Liver (tissue), 9 donors: ENCODE data around the gene HARBI1. TPM values are rescaled to one million over a fixed set of nuclear protein-coding genes. Genes with fewer than 3 reads are reported as not detected.

Experiments
- DNase-seq: peaks from one replicate; pipeline ENCODE4 v3.0.0-alpha.2; 2017; ENCODE audit warnings: low spot score
- H3K27ac ChIP-seq, 2 donors: one replicate each; pipeline ENCODE4 v1.7.0; 2013; ENCODE audit warnings: inconsistent platforms in 2 of 2, low read length in 2 of 2, control low read depth in 1 of 2, low read depth in 1 of 2, mild to moderate bottlenecking in 1 of 2
- H3K27me3 ChIP-seq, 4 donors: one replicate each; pipeline versions ENCODE4 v1.6.1 to v1.7.0; 2013; ENCODE audit warnings: low read length in 3 of 4, inconsistent platforms in 1 of 4, mild to moderate bottlenecking in 1 of 4, moderate library complexity in 1 of 4; ENCODE audit not compliant: control insufficient read depth in 4 of 4, insufficient read depth in 4 of 4
- H3K36me3 ChIP-seq, 4 donors: one replicate each; pipeline versions ENCODE4 v1.6.1 to v1.7.0; 2013; ENCODE audit warnings: low read length in 3 of 4, mild to moderate bottlenecking in 3 of 4, low read depth in 1 of 4, moderate library complexity in 1 of 4; ENCODE audit not compliant: control insufficient read depth in 4 of 4, insufficient read depth in 3 of 4
- H3K4me1 ChIP-seq, 4 donors: one replicate each; pipeline versions ENCODE4 v1.6.1 to v1.7.0; 2013; ENCODE audit warnings: low read length in 3 of 4, mild to moderate bottlenecking in 3 of 4, moderate library complexity in 1 of 4; ENCODE audit not compliant: control insufficient read depth in 4 of 4, insufficient read depth in 4 of 4
- H3K4me3 ChIP-seq, 3 donors: one replicate each; pipeline versions ENCODE4 v1.6.1 to v1.7.0; 2013; ENCODE audit warnings: low read length in 3 of 3, control low read depth in 1 of 3, low read depth in 1 of 3, mild to moderate bottlenecking in 1 of 3
- H3K9ac ChIP-seq, 2 donors: one replicate each; pipeline ENCODE4 v1.7.0; 2013; ENCODE audit warnings: low read length in 2 of 2, mild to moderate bottlenecking in 2 of 2, moderate library complexity in 2 of 2, control low read depth in 1 of 2, low read depth in 1 of 2
- H3K9me3 ChIP-seq, 4 donors: one replicate each; pipeline versions ENCODE4 v1.6.1 to v1.7.0; 2013; ENCODE audit warnings: low read length in 3 of 4; ENCODE audit not compliant: control insufficient read depth in 4 of 4
- EGR1 ChIP-seq, 2 donors: IDR thresholded peaks; 2 replicates each; pipeline ENCODE4 v1.6.1; 2016 to 2018; ENCODE audit warnings: antibody characterized with exemption in 2 of 2, low read depth in 2 of 2
- FOXA2 ChIP-seq: IDR thresholded peaks from 2 replicates; pipeline ENCODE4 v1.6.1; 2016; ENCODE audit warnings: antibody characterized with exemption
- GABPA ChIP-seq, 2 donors: IDR thresholded peaks in 1 of 2; conservative IDR thresholded peaks in 1 of 2; 2 replicates each; pipeline ENCODE4 v1.6.1; 2016; ENCODE audit warnings: antibody characterized with exemption in 2 of 2, mild to moderate bottlenecking in 1 of 2, moderate library complexity in 1 of 2
- HNF4A ChIP-seq, 2 donors: conservative IDR thresholded peaks; 2 replicates each; pipeline ENCODE4 v1.6.1; 2016; ENCODE audit warnings: antibody characterized with exemption in 2 of 2, mild to moderate bottlenecking in 2 of 2
- HNF4G ChIP-seq: IDR thresholded peaks from 2 replicates; pipeline ENCODE4 v1.6.1; 2016; ENCODE audit warnings: antibody characterized with exemption
- JUND ChIP-seq, 2 donors: IDR thresholded peaks; 2 replicates each; pipeline ENCODE4 v1.6.1; 2016; ENCODE audit warnings: antibody characterized with exemption in 2 of 2
- NR2F2 ChIP-seq: IDR thresholded peaks from 2 replicates; pipeline ENCODE4 v1.6.1; 2016; ENCODE audit warnings: antibody characterized with exemption
- RAD21 ChIP-seq, 2 donors: IDR thresholded peaks; 2 replicates each; pipeline ENCODE4 v1.6.1; 2016; ENCODE audit warnings: antibody characterized with exemption in 2 of 2, mild to moderate bottlenecking in 2 of 2
- RXRA ChIP-seq, 2 donors: IDR thresholded peaks; 2 replicates each; pipeline ENCODE4 v1.6.1; 2017 to 2018; ENCODE audit warnings: antibody characterized with exemption in 2 of 2, mild to moderate bottlenecking in 1 of 2
- SP1 ChIP-seq: IDR thresholded peaks from 2 replicates; pipeline ENCODE4 v1.6.1; 2018; ENCODE audit warnings: antibody characterized with exemption, mild to moderate bottlenecking
- TAF1 ChIP-seq: conservative IDR thresholded peaks from 2 replicates; pipeline ENCODE4 v1.6.1; 2016; ENCODE audit warnings: antibody characterized with exemption, mild to moderate bottlenecking
- YY1 ChIP-seq: IDR thresholded peaks from 2 replicates; pipeline ENCODE4 v1.6.1; 2016; ENCODE audit warnings: antibody characterized with exemption, mild to moderate bottlenecking
- WGBS: extraction: QIAGEN DNeasy Blood & Tissue Kit; methylation state at CpG from one replicate; pipeline ENCODE4 v1.1.7; 2013; 5-methylcytosine and 5-hydroxymethylcytosine counted together
- polyA plus RNA-seq, 2 donors: library from polyadenylated mRNA; stranded (reverse) in 1 of 2; unstranded in 1 of 2; fragments of 200-250 nt in 1 of 2; fragments of >200 nt in 1 of 2; fragmentation: Nextera tagmentation in 1 of 2; extraction: Ambion mirVana in 1 of 2; gene quantifications; one replicate each; pipeline versions ENCODE4 v1.2.1 to v1.2.3, GENCODE V29; 2013 to 2015
- total RNA-seq, 2 donors: library from RNA; depleted of rRNA; stranded (reverse); fragments of >200 nt; gene quantifications; one replicate each; pipeline ENCODE4 v1.2.3, GENCODE V29; 2014
- TF ChIP-seq, protein P1 (sequence below): fragments of 150-350 bp; IDR thresholded peaks from 2 replicates; pipeline ENCODE4 v1.5.1; 2017; ENCODE audit warnings: improper control_type of control experiment, low read depth, low read length; ENCODE audit not compliant: missing input control
- TF ChIP-seq, protein P2 (sequence below): IDR thresholded peaks from 2 replicates; pipeline ENCODE4 v1.6.1; 2016; ENCODE audit warnings: antibody characterized with exemption
- TF ChIP-seq, protein P3 (sequence below): IDR thresholded peaks from 2 replicates; pipeline ENCODE4 v1.6.1; 2016; ENCODE audit warnings: antibody characterized with exemption
- TF ChIP-seq, protein P4 (sequence below): IDR thresholded peaks from 2 replicates; pipeline ENCODE4 v1.6.1; 2016; ENCODE audit warnings: antibody characterized with exemption
- TF ChIP-seq, protein P5 (sequence below): IDR thresholded peaks from 2 replicates; pipeline ENCODE4 v1.6.1; 2016; ENCODE audit warnings: antibody characterized with exemption, mild to moderate bottlenecking
- donor health status: healthy.
- donor health status: healthy.
- donor health status: healthy.
- donor health status: healthy.
- donor health status: healthy.

Gene HARBI1
- total and polyA plus RNA-seq, 4 donors, result 2.5 to 5.9 (median 3.3) TPM

DNA sequence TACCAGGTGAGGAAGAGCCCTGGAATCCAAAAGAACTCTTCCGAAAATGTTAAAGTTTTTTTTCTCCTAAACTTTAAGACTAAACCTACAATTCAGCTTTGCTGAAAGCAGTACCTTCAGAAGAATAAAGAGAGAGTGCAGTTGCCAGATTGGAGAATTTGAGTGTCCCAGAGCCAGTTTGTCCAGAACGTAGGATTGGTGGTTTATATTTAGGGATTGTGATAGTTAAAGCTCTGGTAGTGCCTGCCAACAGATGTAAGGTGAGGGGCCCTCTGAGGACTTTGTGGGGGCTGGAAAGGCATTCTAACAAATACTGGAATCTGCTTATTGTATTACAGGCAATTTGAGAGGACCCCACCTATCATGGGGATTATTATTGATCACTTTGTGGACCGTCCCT lies 40.2 kb upstream of the HARBI1 start:
- H3K27me3 ChIP-seq, result no peaks in the 10 kb centered on the region
- peaks cover 11 to 63% (median 45%) of the 10 kb centered on the region in 4 donors for H3K36me3 ChIP-seq
- no peak for DNase-seq
- no peak overlapping the region for H3K9ac ChIP-seq
- 94% methylated on average over 3 of the region's 3 CpGs for WGBS
- no peak for TF ChIP-seq SP1
- H3K9me3 ChIP-seq, result no peaks in the 10 kb centered on the region
- H3K4me1 ChIP-seq, result peaks cover 0 to 8% (median 2%) of the 10 kb centered on the region in 4 donors
- no peak overlapping the region for H3K4me3 ChIP-seq
- no peak overlapping the region for H3K27ac ChIP-seq

DNA sequence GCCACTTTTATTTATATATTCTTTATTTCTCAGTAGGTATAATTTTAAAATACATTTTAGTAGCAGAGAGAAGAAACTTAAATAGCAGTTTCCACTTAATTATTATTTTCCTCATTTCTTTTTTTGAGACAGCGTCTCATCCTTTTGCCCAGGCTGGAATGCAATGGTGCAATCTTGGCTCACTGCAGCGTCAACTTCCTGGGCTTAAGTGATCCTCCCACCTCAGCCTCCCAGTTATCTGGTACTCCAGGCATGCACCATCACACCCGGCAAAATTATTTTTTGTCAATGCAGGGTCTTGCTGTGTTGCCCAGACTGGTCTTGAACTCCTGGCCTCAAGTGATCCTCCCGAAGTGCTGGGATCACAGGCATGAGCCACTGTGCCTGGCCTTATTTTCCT lies 38.6 kb upstream of the HARBI1 start:
- DNase-seq, result no peak
- no peaks in the 10 kb centered on the region for H3K9me3 ChIP-seq
- TF ChIP-seq YY1 (no peak), FOXA2 (no peak), NR2F2 (no peak), RAD21 (IDR thresholded peaks at IDR 0.05) (no peak), EGR1 (IDR thresholded peaks at IDR 0.05; ENCODE audit: low read depth in 2 of 2) (no peak), TAF1 (no peak), JUND (IDR thresholded peaks at IDR 0.05) (no peak), RXRA (IDR thresholded peaks at IDR 0.05) (no peak), GABPA (IDR thresholded peaks at IDR 0.05 in 1 of 2, conservative IDR thresholded peaks at IDR 0.05 in 1 of 2) (no peak), HNF4A (conservative IDR thresholded peaks at IDR 0.05) (no peak), HNF4G (no peak), SP1 (no peak)
- TF ChIP-seq, protein P1, sequence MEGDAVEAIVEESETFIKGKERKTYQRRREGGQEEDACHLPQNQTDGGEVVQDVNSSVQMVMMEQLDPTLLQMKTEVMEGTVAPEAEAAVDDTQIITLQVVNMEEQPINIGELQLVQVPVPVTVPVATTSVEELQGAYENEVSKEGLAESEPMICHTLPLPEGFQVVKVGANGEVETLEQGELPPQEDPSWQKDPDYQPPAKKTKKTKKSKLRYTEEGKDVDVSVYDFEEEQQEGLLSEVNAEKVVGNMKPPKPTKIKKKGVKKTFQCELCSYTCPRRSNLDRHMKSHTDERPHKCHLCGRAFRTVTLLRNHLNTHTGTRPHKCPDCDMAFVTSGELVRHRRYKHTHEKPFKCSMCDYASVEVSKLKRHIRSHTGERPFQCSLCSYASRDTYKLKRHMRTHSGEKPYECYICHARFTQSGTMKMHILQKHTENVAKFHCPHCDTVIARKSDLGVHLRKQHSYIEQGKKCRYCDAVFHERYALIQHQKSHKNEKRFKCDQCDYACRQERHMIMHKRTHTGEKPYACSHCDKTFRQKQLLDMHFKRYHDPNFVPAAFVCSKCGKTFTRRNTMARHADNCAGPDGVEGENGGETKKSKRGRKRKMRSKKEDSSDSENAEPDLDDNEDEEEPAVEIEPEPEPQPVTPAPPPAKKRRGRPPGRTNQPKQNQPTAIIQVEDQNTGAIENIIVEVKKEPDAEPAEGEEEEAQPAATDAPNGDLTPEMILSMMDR, result no peak
- TF ChIP-seq, protein P2, sequence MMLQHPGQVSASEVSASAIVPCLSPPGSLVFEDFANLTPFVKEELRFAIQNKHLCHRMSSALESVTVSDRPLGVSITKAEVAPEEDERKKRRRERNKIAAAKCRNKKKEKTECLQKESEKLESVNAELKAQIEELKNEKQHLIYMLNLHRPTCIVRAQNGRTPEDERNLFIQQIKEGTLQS, result no peak
- TF ChIP-seq, protein P3, sequence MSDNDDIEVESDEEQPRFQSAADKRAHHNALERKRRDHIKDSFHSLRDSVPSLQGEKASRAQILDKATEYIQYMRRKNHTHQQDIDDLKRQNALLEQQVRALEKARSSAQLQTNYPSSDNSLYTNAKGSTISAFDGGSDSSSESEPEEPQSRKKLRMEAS, result no peak
- TF ChIP-seq, protein P4, sequence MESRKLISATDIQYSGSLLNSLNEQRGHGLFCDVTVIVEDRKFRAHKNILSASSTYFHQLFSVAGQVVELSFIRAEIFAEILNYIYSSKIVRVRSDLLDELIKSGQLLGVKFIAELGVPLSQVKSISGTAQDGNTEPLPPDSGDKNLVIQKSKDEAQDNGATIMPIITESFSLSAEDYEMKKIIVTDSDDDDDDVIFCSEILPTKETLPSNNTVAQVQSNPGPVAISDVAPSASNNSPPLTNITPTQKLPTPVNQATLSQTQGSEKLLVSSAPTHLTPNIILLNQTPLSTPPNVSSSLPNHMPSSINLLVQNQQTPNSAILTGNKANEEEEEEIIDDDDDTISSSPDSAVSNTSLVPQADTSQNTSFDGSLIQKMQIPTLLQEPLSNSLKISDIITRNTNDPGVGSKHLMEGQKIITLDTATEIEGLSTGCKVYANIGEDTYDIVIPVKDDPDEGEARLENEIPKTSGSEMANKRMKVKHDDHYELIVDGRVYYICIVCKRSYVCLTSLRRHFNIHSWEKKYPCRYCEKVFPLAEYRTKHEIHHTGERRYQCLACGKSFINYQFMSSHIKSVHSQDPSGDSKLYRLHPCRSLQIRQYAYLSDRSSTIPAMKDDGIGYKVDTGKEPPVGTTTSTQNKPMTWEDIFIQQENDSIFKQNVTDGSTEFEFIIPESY, result no peak
- TF ChIP-seq, protein P5, sequence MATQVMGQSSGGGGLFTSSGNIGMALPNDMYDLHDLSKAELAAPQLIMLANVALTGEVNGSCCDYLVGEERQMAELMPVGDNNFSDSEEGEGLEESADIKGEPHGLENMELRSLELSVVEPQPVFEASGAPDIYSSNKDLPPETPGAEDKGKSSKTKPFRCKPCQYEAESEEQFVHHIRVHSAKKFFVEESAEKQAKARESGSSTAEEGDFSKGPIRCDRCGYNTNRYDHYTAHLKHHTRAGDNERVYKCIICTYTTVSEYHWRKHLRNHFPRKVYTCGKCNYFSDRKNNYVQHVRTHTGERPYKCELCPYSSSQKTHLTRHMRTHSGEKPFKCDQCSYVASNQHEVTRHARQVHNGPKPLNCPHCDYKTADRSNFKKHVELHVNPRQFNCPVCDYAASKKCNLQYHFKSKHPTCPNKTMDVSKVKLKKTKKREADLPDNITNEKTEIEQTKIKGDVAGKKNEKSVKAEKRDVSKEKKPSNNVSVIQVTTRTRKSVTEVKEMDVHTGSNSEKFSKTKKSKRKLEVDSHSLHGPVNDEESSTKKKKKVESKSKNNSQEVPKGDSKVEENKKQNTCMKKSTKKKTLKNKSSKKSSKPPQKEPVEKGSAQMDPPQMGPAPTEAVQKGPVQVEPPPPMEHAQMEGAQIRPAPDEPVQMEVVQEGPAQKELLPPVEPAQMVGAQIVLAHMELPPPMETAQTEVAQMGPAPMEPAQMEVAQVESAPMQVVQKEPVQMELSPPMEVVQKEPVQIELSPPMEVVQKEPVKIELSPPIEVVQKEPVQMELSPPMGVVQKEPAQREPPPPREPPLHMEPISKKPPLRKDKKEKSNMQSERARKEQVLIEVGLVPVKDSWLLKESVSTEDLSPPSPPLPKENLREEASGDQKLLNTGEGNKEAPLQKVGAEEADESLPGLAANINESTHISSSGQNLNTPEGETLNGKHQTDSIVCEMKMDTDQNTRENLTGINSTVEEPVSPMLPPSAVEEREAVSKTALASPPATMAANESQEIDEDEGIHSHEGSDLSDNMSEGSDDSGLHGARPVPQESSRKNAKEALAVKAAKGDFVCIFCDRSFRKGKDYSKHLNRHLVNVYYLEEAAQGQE, result no peak
- peaks cover 12 to 67% (median 48%) of the 10 kb centered on the region in 4 donors for H3K36me3 ChIP-seq
- peaks cover 0 to 8% (median 2%) of the 10 kb centered on the region in 4 donors for H3K4me1 ChIP-seq
- no peaks in the 10 kb centered on the region for H3K27me3 ChIP-seq
- no peak overlapping the region for H3K9ac ChIP-seq
- H3K27ac ChIP-seq, result no peak overlapping the region
- no peak overlapping the region for H3K4me3 ChIP-seq
- 90% methylated on average over 4 of the region's 4 CpGs for WGBS
